Activated T-cell treated with anti-CD3 and anti-CD28 coated beads, Interleukin-2, amount 50 U/mL, for 4 hours (primary cell): Measurements from ENCODE around the gene SERPINE1. TPM values are rescaled to one million over a fixed set of nuclear protein-coding genes. Genes with fewer than 3 reads are reported as not detected.
A peak's percentile ranks its signal among the peaks of the same experiment; 100 is the strongest.
"Not testable (repeated sequence)": the region's sequence is repeated elsewhere in the genome, so short reads cannot be mapped to it uniquely, and the experiment has no call there.

Experiments used
- ATAC-seq, 2 donors: fragments of 200-7000 bp; cut with Tn5 transposase; one replicate each; pipeline ENCODE4 v1.10.0; 2021
- DNase-seq: peaks from one replicate; pipeline ENCODE4 v3.0.0-alpha.2; 2020
- H3K27me3 Mint-ChIP-seq: one replicate; pipeline ENCODE4 v1.8.0; 2021; ENCODE audit warnings: low read depth, mixed read lengths
- H3K36me3 Mint-ChIP-seq: one replicate; pipeline ENCODE4 v1.8.0; 2022; ENCODE audit warnings: mixed read lengths; ENCODE audit not compliant: insufficient read depth
- H3K4me1 Mint-ChIP-seq: one replicate; pipeline ENCODE4 v1.8.0; 2021; ENCODE audit warnings: low read depth, mixed read lengths
- H3K4me3 Mint-ChIP-seq: one replicate; pipeline ENCODE4 v1.8.0; 2021; ENCODE audit warnings: mild to moderate bottlenecking, moderate library complexity, mixed read lengths
- H3K9me3 Mint-ChIP-seq: one replicate; pipeline ENCODE4 v1.8.0; 2021; ENCODE audit warnings: mixed read lengths
- total RNA-seq, 3 donors: library from RNA; stranded (reverse); gene quantifications; one replicate each; pipeline ENCODE4 v1.2.1, GENCODE V29; 2021

SERPINE1 gene
- total RNA-seq, 3 donors from 2014 or later = 0.18 to 0.46 (median 0.33) TPM

DNA sequence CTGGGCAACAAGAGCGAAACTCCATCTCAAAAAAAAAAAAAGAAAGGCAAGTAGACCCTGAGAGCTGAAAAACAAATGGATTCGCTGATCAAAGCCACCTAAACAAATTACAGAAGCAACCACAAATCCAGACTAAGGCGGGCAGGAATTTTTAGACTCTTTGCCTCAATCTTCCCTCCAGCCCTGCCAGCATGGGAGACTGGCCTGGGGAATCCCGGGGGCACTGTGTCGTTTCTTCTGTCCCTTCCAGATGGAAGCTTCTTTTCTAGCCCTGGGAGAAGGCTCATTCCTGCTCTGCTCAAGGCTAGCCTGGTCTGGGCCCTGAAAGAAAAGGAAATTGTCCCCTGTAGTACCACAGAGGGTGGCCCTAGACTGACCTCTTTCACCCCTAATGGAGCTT, 15.6 kb upstream of the SERPINE1 start:
- peaks cover 11% of the 10 kb centered on the region for H3K27me3 Mint-ChIP-seq
- no peaks in the 10 kb centered on the region for H3K4me1 Mint-ChIP-seq
- DNase-seq (no peak), ATAC-seq (no peak)
- H3K36me3 Mint-ChIP-seq = no peaks in the 10 kb centered on the region
- H3K9me3 Mint-ChIP-seq = no peaks in the 10 kb centered on the region
- no peak overlapping the region for H3K4me3 Mint-ChIP-seq

GRCh38 chr7:101112233-101112632, 14.7 kb upstream of the SERPINE1 start:
- no peaks in the 10 kb centered on the region for H3K36me3 Mint-ChIP-seq
- DNase-seq (no peak), ATAC-seq (no peak)
- no peaks in the 10 kb centered on the region for H3K4me1 Mint-ChIP-seq
- H3K27me3 Mint-ChIP-seq = peaks cover 9% of the 10 kb centered on the region
- H3K4me3 Mint-ChIP-seq = no peak overlapping the region
- H3K9me3 Mint-ChIP-seq = no peaks in the 10 kb centered on the region

GRCh38 chr7:101113140-101113539, 13.8 kb upstream of the SERPINE1 start:
- not testable (repeated sequence) for ATAC-seq, H3K4me3 Mint-ChIP-seq, H3K36me3 Mint-ChIP-seq, H3K9me3 Mint-ChIP-seq, H3K27me3 Mint-ChIP-seq, DNase-seq, H3K4me1 Mint-ChIP-seq

- H3K9me3 Mint-ChIP-seq = no peaks in the 10 kb centered on the region
- no peaks in the 10 kb centered on the region for H3K4me1 Mint-ChIP-seq
- peaks cover 8% of the 10 kb centered on the region for H3K27me3 Mint-ChIP-seq
- no peak overlapping the region for H3K4me3 Mint-ChIP-seq
- ATAC-seq = no peak
- DNase-seq = no peak
- no peaks in the 10 kb centered on the region for H3K36me3 Mint-ChIP-seq
Measured at GRCh38 chr7:101113836-101114235, 13.1 kb upstream of the SERPINE1 start.

- H3K27me3 Mint-ChIP-seq = peaks cover 10% of the 10 kb centered on the region
- no peak for DNase-seq
- no peaks in the 10 kb centered on the region for H3K36me3 Mint-ChIP-seq
- no peak overlapping the region for H3K4me3 Mint-ChIP-seq
- no peak for ATAC-seq
- H3K4me1 Mint-ChIP-seq = no peaks in the 10 kb centered on the region
- no peaks in the 10 kb centered on the region for H3K9me3 Mint-ChIP-seq
Measured at GRCh38 chr7:101114492-101114891, 12.4 kb upstream of the SERPINE1 start.

DNA sequence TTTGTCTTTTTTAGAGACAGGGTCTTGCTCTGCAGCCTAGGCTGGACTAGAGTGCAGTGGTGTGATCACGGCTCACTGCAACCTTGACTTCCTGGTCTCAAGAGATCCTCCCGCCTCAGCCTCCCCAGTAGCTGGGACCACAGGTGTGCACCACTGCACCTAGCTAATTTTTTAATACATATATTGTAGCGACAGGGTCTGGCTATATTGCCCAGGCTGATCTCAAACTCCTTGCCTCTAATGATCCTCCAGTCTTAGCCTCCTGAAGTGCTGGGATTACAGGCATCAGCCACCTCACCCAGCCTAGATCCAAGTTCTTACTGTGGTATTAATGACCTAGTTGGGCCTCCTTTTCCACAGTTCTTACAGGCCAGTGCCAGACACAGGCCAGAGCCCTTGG, 11.7 kb upstream of the SERPINE1 start:
- H3K27me3 Mint-ChIP-seq = peaks cover 14% of the 10 kb centered on the region
- ATAC-seq (no peak), DNase-seq (no peak)
- H3K4me3 Mint-ChIP-seq = no peak overlapping the region
- H3K9me3 Mint-ChIP-seq = no peaks in the 10 kb centered on the region
- no peaks in the 10 kb centered on the region for H3K4me1 Mint-ChIP-seq
- no peaks in the 10 kb centered on the region for H3K36me3 Mint-ChIP-seq

DNA sequence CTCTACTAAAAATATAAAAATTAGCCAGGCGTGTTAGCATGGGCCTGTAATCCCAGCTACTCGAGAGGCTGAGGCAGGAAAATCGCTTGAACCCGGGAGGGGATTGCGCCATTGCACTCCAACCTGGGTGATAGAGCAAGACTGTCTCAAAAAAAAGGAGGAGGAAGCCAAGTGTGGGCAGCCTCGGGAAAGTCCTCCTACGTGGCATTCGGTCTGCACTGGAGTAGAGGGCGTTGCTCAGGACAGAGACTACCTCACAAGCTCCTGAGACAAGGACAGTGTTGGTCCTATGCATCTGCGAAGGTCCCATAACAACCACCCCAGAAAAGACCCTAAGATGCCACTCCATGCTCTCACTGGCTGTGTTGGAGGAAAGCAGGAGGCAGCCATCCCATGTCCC, 10.0 kb upstream of the SERPINE1 start:
- H3K4me1 Mint-ChIP-seq = peaks cover 1% of the 10 kb centered on the region
- peaks cover 23% of the 10 kb centered on the region for H3K27me3 Mint-ChIP-seq
- no peak overlapping the region for H3K4me3 Mint-ChIP-seq
- H3K36me3 Mint-ChIP-seq = no peaks in the 10 kb centered on the region
- DNase-seq = no peak
- no peaks in the 10 kb centered on the region for H3K9me3 Mint-ChIP-seq
- no peak for ATAC-seq

- no peak overlapping the region for H3K4me3 Mint-ChIP-seq
Measured at GRCh38 chr7:101118856-101119255, 8.0 kb upstream of the SERPINE1 start.

GRCh38 chr7:101119876-101120275, 7.0 kb upstream of the SERPINE1 start:
- Mint-ChIP-seq H3K4me1 (peaks cover 13% of the 10 kb centered on the region), H3K9me3 (no peaks in the 10 kb centered on the region), H3K27me3 (peaks cover 45% of the 10 kb centered on the region), H3K36me3 (no peaks in the 10 kb centered on the region), H3K4me3 (no peak overlapping the region)
- ATAC-seq = no peak
- no peak for DNase-seq

More at GRCh38 chr7:101118856-101119255, 8.0 kb upstream of the SERPINE1 start:
- H3K9me3 Mint-ChIP-seq = no peaks in the 10 kb centered on the region
- DNase-seq = no peak
- H3K27me3 Mint-ChIP-seq = peaks cover 41% of the 10 kb centered on the region
- peaks cover 7% of the 10 kb centered on the region for H3K4me1 Mint-ChIP-seq
- ATAC-seq = no peak
- H3K36me3 Mint-ChIP-seq = no peaks in the 10 kb centered on the region

DNA sequence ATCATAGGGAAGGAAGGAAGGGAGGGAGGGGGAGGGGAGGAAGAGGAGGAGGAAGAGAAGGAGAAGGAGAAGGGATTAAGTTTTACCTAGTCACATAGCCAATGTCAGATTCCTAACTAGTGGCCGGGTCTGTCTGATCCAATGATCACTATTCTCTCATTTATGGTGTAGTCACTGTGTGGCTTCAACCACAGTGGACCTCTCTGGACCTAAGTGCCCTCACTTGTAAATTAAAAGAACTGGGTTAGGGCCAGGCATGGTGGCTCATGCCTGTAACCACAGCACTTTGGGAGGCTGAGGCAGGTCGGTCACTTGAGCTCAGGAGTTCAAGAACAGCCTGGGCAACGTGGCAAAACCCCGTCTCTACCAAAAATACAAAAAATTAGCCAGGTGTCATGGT, 6.6 kb upstream of the SERPINE1 start:
- DNase-seq (no peak), ATAC-seq (no peak)
- Mint-ChIP-seq H3K4me1 (peaks cover 14% of the 10 kb centered on the region), H3K9me3 (no peaks in the 10 kb centered on the region), H3K4me3 (no peak overlapping the region), H3K27me3 (peaks cover 48% of the 10 kb centered on the region), H3K36me3 (no peaks in the 10 kb centered on the region)

DNA sequence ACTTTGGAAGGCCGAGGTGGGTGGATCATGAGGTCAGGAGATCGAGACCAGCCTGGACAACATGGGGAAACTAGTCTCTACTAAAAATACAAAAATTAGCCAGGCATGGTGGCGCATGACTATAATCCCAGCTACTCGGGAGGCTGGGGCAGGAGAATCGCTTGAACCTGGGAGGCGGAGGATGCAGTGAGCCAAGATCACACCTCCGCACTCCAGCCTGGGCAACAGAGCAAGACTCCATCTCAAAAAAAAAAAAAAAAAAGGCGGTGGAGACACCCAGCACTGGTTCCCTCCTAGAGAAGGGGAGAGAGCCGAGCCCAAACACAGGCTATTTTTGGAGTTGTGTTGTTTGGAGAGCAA, 5.3 kb upstream of the SERPINE1 start:
- DNase-seq, H3K36me3 Mint-ChIP-seq, H3K4me3 Mint-ChIP-seq, ATAC-seq, H3K9me3 Mint-ChIP-seq: not testable (repeated sequence)
- H3K4me1 Mint-ChIP-seq = peaks cover 22% of the 10 kb centered on the region
- peaks cover 53% of the 10 kb centered on the region for H3K27me3 Mint-ChIP-seq

DNA sequence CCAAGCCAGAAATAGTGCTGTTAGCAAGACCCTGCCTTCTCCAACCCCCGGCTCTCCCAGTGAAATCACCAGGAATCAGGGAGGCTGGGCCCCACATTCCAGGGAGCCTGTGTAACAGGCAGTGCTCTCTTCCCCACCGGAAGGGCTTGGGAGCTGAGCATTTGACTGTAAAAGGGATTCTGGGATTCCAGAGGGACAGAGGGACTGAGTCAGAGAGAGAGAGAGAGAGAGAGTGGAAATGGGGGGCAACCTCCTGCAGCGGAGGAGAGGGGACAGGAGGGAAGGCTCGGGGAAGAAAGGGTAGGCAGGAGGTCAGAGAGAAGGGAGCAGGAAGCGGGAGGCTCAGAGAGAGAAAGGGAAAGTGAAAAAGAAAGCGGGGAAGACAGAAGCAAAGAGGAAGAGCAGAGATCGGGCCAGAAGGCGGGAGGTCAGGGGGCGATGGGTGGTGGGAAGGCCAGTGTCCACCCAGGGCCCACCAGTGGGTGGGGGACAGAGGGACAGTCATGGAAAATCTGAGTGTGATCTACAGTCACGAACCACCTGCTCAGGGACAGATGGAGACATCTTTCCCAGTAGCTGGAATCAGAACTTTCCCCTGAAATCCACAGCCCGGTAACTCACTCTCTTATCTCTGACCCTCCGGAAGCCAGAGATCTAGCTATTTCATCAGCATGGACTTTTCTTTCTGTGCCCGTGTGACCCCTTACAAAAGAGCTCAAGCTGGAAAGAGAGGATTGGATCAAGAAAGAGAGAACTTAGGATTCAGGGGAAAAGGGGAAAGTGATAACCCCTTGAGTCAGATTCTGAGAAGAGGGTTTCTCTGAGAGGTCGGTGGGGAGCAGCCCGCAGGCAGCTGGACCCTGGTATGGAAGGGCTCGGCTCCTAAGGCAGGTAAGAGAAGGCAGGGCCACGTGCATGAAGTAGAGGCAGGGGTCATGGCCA, 4.6 kb upstream of the SERPINE1 start:
- Mint-ChIP-seq H3K4me3 (peak overlapping the region; percentile 16), H3K9me3 (no peaks in the 10 kb centered on the region), H3K36me3 (no peaks in the 10 kb centered on the region), H3K4me1 (peaks cover 29% of the 10 kb centered on the region), H3K27me3 (peaks cover 60% of the 10 kb centered on the region)
- DNase-seq (no peak), ATAC-seq (peak in 1 of 2 donors; percentile 34)

GRCh38 chr7:101122933-101123702, 3.8 kb upstream of the SERPINE1 start:
- Mint-ChIP-seq H3K36me3 (no peaks in the 10 kb centered on the region), H3K4me3 (no peak overlapping the region), H3K4me1 (peaks cover 31% of the 10 kb centered on the region), H3K9me3 (no peaks in the 10 kb centered on the region), H3K27me3 (peaks cover 63% of the 10 kb centered on the region)
- no peak for ATAC-seq
- DNase-seq = no peak

DNA sequence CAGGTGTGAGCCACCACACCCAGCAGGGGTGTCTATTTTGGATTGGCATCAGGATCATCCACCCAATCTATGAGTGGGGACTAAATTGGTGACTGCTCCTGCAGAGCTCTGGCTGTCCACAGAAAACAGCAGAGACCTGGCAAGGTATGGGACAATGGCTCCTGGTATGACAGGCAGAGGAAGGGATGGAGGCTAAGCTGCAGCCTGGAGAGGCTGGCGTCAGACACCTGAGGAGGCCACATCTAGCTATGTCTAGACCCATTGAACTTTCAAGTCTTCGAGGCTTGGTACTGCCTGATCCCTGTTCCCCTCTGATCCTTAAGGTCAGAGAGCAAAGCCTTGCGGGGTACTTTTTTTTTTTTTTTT, 3.2 kb upstream of the SERPINE1 start:
- DNase-seq (no peak), ATAC-seq (no peak)
- no peaks in the 10 kb centered on the region for H3K36me3 Mint-ChIP-seq
- H3K9me3 Mint-ChIP-seq = no peaks in the 10 kb centered on the region
- H3K27me3 Mint-ChIP-seq = peaks cover 60% of the 10 kb centered on the region
- H3K4me3 Mint-ChIP-seq = no peak overlapping the region
- peaks cover 31% of the 10 kb centered on the region for H3K4me1 Mint-ChIP-seq
